ENCODE measurements around the gene CXCR6.
A peak's percentile ranks its signal among the peaks of the same experiment; 100 is the strongest.

The CXCR6 gene

DNA sequence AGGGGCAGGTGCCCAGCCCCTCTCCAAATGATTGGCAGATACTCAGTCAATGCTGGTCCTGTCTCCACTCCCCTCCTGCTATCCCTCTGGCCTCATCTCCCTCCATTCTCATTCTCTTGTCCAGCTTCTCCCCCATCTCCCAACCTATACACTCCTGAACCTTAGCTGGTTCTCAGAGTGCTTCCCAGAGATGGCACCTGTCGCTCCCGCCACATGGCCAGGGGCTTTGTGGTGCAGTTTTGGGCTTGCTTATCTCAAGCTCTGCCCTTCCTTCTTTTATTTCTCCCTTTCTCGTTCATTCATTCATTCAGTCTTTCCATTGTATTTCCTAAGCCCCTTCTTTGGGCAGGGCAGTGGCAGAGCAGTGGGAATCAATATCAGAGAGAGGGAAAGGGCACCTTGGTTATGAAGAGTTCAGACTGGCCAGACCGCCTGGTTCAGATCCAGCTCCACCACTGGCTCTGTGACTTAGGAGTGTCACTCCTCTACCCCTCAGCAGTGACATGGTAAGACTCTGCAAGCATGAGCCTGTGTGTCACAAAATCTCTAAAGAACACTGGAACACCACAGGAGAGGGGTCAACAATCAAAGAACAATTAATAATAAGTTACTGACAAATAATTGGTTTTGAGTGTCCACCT lies 20.2 kb upstream of the CXCR6 start:
- DNase-seq, result no peak

DNA sequence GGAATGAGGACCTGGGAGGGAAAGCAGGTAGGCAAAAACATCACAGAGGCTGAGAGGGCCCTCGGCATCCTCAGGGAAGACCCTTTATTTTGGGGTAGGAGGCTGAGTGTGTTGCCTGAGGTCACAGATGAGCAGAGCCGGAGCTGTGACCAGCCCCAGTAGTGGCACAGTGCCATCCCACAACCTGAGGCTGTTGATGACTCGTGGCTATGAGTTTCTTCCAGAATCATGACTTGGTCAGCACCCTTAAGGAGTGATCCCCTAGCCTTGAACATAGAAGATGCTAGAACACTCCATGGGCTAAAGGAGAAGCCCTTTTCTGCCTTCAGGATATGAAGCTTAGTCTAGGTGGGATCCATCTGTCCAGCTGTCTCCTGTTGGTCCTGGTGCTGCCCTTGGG lies 19.5 kb upstream of the CXCR6 start:
- DNase-seq, result no peak

DNA sequence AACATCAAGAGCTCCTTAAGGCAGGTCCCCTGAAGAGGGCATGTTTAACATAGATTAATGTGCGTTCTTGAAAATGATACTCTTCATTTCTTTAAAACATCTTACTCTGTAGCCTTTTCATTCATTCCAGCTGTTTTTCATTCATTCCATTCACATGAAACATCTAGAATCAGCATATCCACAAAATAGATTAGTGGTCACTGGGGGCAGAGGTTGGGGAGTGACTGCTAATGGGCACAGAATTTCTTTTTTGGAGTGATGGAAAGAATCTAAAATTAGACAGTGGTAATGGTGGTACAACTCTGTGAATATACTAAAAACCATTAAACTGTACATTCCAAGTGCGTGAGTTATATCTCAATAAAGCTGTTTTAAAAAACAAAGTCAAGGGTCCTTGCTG lies 15.4 kb upstream of the CXCR6 start:
- DNase-seq, result no peak

DNA sequence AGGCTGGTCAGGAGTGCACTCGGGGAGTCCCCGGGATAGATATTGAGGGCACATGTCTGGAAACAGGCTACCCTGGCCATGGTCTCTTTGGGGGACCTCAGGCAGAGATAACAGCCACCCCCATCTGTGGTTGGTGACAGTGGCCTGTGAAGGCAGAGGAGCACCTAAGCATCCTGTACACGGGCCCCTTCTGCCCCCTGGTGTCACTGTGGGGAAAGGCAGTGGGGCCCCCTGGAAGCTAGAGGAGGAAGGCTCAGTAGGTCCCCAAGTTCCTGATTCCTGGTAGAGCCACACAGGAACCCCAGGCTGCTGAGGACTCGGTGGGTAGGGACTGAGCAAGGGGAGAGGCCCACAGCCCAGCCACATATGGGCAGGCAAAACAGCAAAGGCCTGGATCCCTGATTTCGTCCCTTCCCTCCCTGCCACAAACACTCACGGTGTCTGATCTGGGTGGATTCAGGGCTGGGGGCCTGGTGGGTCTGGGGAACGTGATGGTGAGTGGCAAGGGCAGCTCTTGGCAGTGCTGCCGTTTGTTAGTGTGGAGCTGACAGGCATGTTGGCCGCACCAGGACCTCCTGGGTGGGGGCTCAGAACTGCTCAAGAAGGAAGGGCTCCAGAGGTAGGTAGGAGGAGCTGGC lies 14.1 kb upstream of the CXCR6 start:
- DNase-seq, result peak; percentile 46

DNA sequence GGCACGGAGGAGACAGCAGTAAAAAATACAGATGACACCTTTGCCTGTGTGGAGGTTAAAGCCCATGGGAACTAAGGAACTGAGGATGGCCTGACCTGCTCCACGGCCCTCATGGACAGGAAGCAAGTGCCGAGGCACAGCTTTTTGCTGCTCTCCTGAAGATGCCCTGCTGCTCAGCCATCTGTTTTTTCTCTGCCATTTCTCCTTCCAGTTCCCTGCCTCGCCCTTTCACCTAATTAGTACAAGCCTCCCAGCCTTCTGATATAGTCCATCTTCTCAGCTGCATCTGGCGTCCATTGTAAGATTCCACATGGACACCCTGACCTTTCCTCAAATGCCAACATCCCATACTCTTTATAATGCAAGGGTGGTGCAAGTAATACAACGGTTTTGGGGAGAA lies 11.8 kb upstream of the CXCR6 start:
- no peak for DNase-seq

DNA sequence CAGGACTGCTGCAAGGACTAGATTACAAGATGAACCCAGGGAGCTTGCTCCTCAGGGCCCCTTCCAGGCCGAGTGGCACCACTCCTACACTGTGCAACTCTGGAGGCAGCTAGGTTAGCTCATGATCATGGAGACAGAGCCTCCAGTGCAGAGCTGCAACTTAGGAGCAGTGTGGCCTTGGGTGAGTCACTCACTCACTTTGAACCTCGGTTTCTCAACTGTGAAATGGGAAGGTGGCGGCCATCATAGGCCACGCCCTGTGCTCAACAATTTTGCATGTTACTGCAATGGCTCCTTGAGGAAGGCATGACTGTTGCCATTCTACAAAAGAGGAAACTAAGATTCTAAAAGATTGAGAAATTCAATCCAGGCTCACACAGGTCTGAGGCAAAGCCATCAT lies 11.2 kb upstream of the CXCR6 start:
- no peak for DNase-seq

DNA sequence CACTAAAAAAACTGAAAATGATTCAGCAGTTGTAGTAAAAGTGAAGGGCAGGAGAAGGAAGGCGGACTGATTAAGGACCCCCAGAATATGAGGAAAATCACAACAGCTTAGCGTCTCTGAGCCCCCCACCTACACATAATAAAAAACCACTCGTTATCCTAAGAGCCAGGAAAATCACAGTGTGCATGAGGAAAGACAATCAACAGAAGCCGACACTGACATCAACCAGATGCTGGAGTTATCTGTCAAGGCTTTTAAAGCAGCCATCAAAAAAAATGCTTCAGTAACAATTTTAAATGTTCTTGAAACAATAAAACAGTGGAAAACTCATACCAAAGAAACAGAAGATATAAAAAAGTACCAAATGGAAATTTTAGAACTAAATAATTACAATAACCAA lies 9.7 kb upstream of the CXCR6 start:
- no peak for DNase-seq

DNA sequence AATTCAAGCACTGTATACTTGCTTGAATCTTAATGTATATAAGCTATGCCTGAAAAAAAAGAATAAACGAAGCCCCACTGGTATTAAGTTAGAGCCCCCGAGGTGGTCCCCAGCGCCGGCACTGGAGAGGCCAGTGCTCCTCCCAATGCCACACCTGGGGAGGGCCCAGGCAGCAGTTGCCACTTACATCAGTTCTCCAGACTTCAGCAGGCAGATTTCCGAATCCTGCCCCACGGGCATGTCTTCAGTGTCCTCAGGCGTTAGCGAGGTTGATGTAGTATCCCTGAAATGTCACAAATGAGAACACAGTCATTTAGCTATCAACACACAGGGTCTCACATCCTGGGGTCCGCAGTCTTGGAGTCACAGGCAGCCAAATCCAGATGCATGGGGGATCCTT lies 7.0 kb upstream of the CXCR6 start:
- no peak for DNase-seq

DNA sequence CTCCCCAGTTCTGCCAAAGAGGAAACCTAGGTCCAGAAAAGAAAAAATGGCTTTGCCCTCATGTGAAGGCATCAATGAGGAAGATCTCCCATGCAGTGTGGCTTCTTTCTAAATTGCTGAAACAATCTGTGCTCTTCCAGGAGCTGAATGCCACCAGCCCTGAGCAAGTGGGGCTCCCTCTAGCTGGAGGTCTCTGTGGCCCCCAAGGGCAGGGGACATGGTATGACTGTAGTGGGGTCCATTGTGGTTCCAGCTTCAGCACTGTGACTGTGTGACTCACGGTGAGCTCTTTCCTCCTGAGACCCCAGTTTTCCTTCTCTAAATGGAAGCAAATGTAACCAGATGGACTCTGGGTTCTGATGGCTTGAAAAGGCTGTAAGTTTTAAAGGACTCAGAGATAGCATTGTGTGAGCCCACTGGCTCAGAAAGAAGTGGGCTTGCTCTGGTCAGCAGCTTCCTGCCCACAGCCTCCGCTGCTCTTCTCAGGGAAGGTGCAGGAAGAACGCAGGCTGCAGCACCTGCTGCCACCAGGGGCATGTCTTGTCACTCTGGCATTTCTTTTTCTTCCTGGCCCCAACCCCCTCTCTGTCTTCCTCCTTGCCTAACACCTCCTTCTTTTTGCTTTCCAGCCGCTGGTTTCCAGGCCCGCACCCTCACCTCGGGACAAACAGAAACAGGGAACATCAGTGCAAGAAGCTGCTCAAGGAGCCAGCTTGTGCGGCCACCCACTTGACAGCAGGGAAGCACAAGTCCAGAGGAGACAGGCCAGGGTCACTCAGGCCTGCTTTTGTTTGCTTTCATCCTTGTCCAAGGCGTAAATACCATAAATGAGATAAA lies 5.8 kb upstream of the CXCR6 start:
- no peak for DNase-seq

DNA sequence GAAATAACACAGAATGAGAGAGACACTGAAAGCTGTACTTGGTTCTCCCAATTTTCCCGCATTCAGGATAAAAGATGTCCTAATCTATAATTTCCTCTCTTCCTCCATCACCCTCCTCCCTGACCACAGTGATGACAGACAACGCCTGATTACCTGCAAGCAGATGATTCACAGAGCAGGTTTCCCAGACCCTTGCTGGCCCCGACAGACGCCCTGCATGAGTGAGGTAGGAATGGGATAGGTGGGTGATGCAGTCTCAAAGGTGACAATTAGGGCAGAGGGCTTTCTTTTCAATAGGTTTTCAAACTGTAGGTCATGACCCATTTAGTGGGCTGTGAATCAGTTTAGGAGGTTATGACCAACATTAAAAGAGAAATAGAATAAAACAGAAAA lies 5.2 kb upstream of the CXCR6 start:
- no peak for DNase-seq

DNA sequence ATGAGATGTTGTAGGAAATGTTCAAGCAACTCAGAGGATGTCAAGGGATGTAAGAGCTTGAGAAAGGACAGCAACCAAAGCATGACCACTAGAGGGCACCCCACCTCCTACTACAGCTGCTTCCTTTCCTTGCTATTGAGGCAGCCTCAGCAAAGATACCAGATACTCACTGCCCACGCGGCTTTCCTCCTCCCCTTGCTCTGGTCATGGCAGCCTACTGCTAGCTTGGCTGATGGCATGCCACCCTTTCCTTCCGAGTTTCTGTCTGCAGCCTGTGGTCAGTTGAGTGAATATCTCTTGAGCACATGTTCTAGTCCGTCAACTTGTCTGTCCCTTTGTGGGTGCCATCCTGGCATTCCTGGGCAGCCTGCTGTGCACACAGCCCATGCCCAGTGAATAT lies 4.4 kb upstream of the CXCR6 start:
- DNase-seq, result peak; percentile 71

DNA sequence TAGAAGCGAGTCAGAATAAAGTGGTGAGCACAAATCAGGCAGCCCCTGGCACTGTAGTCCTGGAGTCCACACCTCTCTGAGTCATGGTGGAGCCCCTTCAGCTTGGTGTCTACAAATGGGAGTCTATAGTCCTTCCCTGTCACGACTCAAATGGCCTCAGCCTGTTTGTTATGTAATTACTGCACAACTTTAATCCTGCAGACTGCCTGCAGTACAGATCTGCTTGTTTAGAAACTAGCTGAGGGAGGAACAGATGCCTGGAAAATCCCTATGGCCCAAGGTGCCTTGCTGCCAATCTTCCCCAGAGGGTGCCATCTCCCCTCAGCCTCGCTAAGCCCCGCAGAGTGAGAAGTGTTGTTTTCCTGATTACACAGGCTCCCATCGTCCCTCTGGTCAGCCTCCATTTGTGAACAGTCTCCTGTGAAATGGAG lies 3.9 kb upstream of the CXCR6 start:
- DNase-seq, result no peak

DNA sequence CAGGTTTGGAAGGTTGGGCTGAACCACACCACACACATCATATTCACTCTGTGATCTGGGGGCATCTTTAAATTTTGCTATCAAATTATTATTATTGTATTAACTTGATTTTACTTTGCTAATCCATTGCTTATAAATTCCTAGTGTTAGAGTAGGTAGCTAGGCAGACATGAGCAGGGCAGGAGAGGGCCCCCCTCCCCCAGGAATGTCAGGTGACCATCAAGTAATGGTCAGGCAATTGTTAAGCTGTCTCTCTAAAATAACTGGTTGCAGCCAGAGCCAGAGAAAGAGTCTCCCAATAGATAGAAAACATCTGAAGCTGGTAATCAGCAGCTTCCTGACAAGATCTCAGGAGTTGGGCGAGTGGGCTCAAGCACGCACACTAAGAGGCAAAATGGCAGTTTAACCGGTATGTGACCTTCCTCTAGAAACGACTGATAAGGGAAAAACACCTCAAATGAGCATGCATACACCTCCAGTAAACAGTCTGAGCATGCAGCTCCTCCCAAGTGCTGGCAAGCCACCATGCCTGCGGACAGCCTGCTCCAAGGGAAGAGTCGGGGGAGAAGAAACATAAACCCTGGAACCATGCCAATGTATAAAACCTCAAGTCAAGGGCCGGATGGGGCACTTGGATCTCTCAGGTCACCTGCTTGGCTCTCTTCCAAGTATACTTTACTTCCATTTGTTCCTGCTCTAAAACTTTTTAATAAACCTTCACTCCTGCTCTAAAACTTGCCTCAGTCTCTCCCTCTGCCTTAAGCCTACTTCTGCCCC lies 3.1 kb upstream of the CXCR6 start:
- no peak for DNase-seq

DNA sequence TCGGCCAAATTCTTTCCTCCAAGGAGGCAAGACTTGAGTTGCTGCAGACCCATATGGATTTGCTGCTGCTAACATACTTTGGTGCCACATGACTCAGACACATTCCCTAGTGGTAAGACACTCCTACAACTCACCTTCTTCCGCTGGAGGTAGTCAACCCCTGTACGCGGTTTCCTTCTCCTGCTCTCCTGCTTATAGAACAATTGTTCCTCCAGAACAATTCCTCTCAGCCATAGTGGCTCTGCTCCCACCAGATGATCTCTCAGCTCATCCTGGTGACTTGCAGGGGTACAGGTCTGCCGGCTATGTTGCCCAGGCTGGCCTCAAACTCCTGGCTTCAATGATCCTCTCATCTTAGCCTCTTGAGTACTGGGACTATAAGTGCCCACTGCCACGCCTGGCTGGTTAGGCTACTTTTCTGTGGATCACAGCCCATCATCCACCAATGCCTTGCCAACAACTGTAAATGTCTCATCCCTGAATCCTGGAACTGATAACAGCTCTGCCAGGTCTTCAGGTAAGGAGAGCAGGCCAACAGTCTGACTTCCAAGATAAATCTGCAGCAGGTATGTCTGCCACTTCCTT lies 2.4 kb upstream of the CXCR6 start:
- DNase-seq, result no peak

DNA sequence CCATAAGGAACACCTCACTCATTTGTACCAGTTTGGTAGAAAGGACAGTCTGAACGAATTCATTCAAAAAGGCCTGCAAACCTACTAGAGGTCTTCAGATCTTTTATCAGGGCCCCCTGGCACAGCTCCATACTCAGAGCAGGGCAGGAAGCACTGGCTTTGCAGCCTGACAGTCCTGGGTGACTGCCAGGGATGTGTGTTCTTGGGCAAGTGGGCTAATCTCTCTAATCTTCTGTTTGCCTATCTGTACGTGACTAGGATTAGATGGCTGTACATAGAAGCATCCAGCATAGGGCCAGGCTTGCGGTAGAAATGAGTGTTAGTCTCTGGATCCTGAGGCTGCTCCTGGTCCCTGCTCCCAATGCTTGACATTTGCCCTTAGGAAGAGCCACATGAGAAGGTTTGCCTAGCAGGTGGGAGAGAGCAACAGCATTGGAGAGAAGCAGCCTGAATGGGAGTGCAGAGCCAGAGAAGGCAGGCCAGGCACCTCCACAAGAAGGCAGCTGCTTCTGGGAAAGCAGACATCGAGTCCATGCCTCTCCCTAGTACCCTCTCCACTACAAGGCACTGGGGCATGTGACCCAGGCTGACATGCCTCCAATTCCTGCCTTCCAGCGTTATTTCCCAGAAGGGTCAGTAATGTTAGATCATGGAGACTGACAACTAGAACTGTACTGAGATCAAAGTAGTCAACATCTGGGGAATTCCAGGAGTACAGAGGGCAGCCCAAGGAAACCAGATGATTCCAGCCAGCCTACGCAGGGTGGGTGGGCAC lies 1.0 kb upstream of the CXCR6 start:
- no peak for DNase-seq

DNA sequence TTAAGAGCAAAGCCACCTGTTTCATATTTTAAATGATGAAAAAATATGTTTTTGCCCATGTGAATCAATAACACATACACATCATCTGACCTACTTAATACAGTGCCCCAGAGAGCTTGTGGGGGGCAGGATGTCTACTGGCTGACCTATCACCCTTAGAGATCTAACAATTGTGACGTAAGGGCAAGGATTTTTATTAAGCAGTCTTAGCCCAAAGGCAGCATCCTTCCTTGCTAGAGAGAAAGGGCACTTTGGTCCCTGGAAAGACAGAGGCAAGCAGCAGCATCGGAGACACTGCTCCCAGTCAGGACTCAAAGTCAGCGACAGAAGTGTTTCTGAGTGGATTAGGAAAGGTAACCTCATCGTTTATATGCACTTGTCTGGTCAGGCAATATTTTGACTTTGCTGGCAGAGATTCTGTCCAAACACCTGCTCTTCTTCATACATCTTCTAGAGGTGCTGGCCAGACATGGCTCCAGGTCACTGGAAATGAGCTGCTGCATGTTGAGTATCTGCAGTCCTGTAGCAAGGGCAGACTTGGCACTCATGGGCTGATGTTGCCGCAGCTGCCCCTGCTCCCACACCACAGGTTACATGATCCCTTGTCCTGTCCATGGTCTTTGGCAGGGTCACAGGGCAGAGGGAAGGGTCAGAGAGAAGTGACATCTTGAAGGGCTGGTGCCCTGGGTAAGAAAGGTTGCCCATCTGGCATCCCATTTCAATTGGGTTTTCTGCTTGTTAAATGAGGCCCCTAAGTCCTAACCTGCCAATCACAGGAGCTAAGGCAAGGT lies 1.8 kb downstream of the CXCR6 start:
- no peak for DNase-seq

DNA sequence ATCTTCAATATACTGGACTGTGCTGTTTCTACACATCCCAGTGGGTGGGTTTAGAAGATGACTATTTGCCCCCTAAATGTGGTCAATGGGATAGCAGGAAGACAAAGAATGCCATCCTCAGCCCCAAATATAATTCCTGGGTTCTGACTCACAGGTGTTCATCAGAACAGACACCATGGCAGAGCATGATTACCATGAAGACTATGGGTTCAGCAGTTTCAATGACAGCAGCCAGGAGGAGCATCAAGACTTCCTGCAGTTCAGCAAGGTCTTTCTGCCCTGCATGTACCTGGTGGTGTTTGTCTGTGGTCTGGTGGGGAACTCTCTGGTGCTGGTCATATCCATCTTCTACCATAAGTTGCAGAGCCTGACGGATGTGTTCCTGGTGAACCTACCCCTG lies 3.0 kb downstream of the CXCR6 start:
- no peak for DNase-seq

DNA sequence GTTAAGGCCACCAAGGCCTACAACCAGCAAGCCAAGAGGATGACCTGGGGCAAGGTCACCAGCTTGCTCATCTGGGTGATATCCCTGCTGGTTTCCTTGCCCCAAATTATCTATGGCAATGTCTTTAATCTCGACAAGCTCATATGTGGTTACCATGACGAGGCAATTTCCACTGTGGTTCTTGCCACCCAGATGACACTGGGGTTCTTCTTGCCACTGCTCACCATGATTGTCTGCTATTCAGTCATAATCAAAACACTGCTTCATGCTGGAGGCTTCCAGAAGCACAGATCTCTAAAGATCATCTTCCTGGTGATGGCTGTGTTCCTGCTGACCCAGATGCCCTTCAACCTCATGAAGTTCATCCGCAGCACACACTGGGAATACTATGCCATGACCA lies 3.6 kb downstream of the CXCR6 start:
- no peak for DNase-seq

DNA sequence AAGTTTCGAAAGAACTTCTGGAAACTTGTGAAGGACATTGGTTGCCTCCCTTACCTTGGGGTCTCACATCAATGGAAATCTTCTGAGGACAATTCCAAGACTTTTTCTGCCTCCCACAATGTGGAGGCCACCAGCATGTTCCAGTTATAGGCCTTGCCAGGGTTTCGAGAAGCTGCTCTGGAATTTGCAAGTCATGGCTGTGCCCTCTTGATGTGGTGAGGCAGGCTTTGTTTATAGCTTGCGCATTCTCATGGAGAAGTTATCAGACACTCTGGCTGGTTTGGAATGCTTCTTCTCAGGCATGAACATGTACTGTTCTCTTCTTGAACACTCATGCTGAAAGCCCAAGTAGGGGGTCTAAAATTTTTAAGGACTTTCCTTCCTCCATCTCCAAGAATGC lies 4.1 kb downstream of the CXCR6 start:
- no peak for DNase-seq

DNA sequence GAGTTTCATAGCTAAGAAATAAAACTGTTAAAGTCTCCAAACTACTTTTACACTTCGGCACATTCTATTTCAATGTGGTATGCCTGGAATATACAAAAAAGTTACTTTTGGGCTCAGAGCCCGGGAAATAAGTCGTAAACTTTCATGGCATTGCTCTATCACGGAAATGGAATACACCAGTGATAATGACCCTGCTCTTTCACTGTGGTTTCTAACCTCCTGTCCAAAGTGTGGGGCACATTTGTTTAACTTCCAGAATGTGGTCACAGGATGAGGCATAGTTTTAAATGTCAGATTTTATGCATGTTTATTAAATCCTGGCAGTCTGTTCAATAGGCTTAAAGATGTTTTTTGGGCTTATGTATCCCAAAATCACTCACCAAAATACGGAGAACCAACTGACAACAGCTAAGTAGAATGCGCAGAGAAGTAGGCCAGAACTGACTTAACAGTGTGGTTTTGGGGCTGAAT lies 5.1 kb downstream of the CXCR6 start:
- DNase-seq, result no peak

DNA sequence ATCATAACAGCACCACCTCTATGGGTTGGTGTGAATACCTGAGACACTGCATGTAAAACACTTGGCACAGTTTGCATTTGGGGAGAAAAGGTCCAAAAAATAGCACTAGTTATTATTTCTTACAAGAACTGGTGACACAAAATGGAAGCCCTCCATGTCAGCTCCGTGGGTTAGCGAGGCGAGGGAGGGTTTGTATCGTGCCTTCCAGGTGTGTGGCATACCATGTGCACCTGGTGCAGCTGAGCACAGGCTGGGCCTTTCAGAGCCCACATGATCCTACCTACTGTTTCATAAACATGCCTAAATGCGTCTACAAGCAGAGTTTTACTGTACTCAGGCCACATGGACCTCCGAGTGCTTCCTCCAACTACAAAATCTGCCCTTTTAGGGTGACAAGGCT lies 5.6 kb downstream of the CXCR6 start:
- no peak for DNase-seq
